Endometrium (tissue), 2 donors: ENCODE measurements around the gene RUNX2.
"Not testable (repeated sequence)": the region's sequence is repeated elsewhere in the genome, so short reads cannot be mapped to it uniquely, and the experiment has no call there.

Experiments used
- FAIRE-seq: peaks from 2 replicates; lab custom pipeline; 2012; peaks lifted over from hg19 to GRCh38; lab: Jason Lieb, UNC
- donor health status: control.
- donor health status: control.

The RUNX2 gene

GRCh38 chr6:45457141-45457540 lies 129.0 kb downstream of the RUNX2 start:
- FAIRE-seq: no peak

GRCh38 chr6:45458672-45459071 lies 130.5 kb downstream of the RUNX2 start:
- no peak for FAIRE-seq

- FAIRE-seq: no peak
Measured at GRCh38 chr6:45460166-45460565, 132.0 kb downstream of the RUNX2 start.

- no peak for FAIRE-seq
Measured at GRCh38 chr6:45461486-45461885, 133.4 kb downstream of the RUNX2 start.

GRCh38 chr6:45462190-45463134 lies 134.3 kb downstream of the RUNX2 start:
- FAIRE-seq: no peak

GRCh38 chr6:45464685-45465084 lies 136.6 kb downstream of the RUNX2 start:
- no peak for FAIRE-seq

- FAIRE-seq: no peak
Measured at GRCh38 chr6:45466686-45467085, 138.6 kb downstream of the RUNX2 start.

GRCh38 chr6:45467417-45467816 lies 139.3 kb downstream of the RUNX2 start:
- FAIRE-seq: not testable (repeated sequence)

- FAIRE-seq: no peak
Measured at GRCh38 chr6:45467853-45468252, 139.7 kb downstream of the RUNX2 start.

- FAIRE-seq: no peak
Measured at GRCh38 chr6:45469663-45470062, 141.5 kb downstream of the RUNX2 start.

GRCh38 chr6:45470131-45470738 lies 142.1 kb downstream of the RUNX2 start:
- no peak for FAIRE-seq

GRCh38 chr6:45472382-45472781 lies 144.3 kb downstream of the RUNX2 start:
- FAIRE-seq: no peak

GRCh38 chr6:45473121-45473993 lies 145.2 kb downstream of the RUNX2 start:
- FAIRE-seq: no peak

GRCh38 chr6:45474376-45474775 lies 146.2 kb downstream of the RUNX2 start:
- FAIRE-seq: no peak

GRCh38 chr6:45476341-45476740 lies 148.2 kb downstream of the RUNX2 start:
- no peak for FAIRE-seq

- no peak for FAIRE-seq
Measured at GRCh38 chr6:45477278-45477677, 149.1 kb downstream of the RUNX2 start.

- FAIRE-seq: no peak
Measured at GRCh38 chr6:45477790-45478189, 149.7 kb downstream of the RUNX2 start.

- no peak for FAIRE-seq
Measured at GRCh38 chr6:45478240-45478639, 150.1 kb downstream of the RUNX2 start.

- FAIRE-seq: no peak
Measured at GRCh38 chr6:45479834-45480751, 152.0 kb downstream of the RUNX2 start.

GRCh38 chr6:45480752-45481415 lies 152.8 kb downstream of the RUNX2 start:
- FAIRE-seq: peak; percentile 29

GRCh38 chr6:45483021-45483420 lies 154.9 kb downstream of the RUNX2 start:
- FAIRE-seq: no peak
